ENCODE results near the gene UPP2. TPM values are rescaled to one million over a fixed set of nuclear protein-coding genes. Genes with fewer than 3 reads are reported as not detected.

Gene UPP2
- total RNA-seq, 1 donor from 2014 or later: not detected

DNA sequence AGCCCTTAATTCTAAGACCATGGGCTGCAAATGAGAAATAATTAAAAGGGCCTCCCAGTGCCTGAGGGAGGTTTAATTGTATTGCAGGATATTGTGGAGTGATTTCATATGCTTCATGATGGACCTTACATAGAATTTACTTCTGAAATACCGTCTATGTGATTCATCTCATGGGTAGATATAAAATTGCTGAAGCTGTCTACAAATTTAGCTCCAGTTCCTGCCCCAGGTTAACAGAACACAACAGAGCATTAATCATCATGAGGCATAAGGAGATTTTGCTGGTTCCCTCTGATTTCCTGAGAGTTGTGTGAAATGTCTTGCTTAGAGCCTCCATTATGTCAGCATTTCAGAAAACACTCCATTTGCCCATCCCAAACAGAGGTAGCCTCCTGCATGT is 770 bp downstream of the UPP2 start:
- intact Hi-C loops (cut with DNase I): no loop called here
- no peak for ATAC-seq

DNA sequence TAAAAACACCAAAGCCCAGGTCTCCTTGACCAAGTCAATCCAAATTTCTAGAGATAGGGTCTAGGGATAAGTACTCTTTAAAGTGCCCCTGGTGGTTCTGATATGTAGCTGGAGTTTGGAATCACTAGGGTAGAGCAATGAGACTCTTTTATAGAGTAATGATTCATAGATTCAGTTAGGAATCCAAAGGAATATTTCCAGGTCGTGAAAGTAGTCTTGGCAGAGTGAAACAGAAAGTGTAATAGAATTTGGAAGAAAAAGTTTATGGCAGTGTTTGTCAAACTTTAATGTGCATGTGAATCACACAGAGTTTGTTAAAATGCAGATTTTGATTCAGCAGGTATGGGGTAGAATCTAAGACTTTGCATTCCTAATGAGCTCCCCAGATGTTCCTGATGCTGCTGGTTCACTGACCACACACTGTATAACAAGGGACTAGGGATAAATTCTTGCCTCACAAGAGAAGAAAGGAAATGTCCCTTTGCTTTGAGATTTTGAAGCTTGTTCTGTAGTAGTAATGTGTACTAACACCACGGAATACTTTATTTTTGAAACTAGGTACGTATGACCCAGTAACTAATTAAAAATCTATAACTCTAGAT is 1.8 kb downstream of the UPP2 start:
- intact Hi-C loops (cut with DNase I): no loop called here
- DNase-seq (ENCODE audit: missing footprints) (no peak), ATAC-seq (no peak)

More for the DNA sequence above, 770 bp downstream of the UPP2 start:
- DNase-seq (ENCODE audit: missing footprints): no peak

DNA sequence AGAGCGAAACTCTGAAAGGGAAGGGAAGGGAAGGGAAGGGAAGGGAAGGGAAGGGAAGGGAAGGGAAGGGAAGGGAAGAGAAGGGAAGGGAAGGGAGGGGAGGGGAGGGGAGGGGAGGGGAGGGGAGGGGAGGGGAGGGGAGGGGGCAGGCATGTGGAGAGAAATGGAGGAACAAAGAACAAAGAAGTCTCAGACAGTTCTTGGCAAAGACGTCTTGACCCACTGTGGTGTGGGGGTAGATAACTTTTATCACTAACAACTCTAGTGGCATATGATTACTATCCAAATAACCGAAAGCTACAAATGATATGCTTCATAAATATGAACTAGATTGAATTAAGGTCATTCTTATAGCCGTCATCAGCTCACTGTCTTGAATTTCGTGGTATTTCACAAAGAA is 3.2 kb downstream of the UPP2 start:
- intact Hi-C loops (cut with DNase I): no loop called here
- DNase-seq (ENCODE audit: missing footprints) (no peak), ATAC-seq (no peak)

DNA sequence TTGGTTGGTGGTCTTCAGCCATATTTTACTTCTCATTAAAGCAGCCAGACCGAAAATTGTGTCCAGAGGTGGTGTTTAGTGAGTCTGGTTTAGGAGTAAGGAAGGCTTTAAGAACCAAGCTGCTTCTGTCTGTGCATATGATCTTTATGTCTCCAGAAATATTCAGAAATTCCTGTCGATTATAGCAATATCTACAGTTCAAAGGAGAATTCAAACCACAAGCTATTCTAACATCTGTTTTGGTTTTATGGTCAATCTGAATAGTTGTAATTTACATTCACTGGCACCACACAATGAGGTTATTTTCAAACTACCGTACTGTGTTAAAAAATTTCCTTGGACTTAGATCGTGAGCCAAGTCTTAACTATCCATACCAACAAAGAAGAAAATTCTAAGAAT is 11.3 kb downstream of the UPP2 start:
- intact Hi-C loops (cut with DNase I): no loop called here
- no peak for ATAC-seq
- DNase-seq (ENCODE audit: missing footprints): no peak

DNA sequence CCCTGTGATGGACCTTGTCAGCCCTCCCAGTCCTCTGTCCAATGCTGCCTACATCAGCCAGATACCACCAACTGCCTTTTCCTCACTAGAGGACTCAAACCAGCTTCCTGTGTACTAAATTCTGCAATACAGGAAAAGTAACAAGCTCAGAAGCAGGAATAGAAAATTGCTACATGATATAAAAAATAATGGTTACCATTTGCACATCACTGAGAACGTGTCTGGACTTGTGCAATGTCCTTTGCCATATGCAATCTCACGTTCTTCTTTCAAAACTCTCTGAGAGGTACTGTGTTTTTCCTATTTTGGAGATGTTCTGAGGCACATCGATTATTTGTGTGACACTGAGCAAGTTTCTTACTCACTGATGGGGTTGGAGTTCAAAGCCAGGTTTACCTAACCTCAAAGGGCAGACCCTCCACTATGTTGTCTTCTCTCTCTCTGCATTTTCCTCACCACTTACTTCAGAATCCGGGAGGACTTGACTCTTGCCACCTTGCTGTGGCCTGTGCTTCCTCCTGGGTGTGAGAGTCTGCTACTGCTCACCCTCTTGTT is 12.1 kb downstream of the UPP2 start:
- no peak for ATAC-seq
- peak; percentile 58 for DNase-seq (ENCODE audit: missing footprints)
- intact Hi-C loops (cut with DNase I): no loop called here

DNA sequence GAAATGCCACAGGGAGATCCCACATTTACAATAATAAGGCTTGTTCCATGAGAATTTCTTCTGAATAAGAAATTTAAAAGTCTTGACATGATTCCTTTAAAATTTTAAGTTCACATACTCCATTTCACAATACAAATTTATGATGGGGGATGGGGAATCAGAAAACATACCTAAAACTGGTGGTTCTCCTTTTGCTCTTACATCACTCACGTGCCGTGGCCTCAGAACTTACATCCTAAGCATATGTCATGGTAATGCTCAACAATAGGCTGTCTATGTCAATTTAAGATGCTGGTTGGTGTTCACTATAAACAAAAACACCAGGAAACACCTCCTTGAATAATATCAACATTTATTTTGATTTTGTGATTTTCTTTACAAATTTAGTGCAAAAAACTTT is 12.8 kb downstream of the UPP2 start:
- no peak for ATAC-seq
- no peak for DNase-seq (ENCODE audit: missing footprints)
- intact Hi-C loops (cut with DNase I): no loop called here

DNA sequence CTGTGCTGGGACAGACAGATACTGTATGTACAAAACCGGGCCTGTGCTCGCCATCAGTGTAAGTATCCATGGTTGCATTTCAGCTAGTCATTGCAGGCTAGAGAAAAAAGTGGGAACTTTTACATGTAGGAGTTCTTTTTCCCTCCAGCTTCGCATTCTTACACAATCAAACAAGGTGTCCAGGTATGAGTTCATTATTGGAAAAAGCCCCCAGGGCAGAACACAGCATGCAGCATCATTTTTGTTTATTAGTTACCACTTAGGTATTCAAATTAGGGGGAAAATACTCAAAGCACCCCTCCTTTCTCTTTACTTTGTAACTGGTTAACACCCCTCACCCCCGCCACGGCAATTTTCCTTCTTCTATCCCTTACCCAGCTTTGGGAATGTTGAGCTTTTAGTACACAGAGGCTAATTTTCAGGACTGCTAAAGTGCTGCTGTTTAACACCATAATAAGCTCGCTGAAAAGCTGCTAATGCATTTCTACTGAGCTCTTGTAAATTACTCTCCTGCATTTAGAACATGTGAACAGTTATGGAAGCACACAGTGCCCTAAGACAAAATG is 13.6 kb downstream of the UPP2 start:
- intact Hi-C loops (cut with DNase I): no loop called here
- DNase-seq (ENCODE audit: missing footprints): no peak
- no peak for ATAC-seq

DNA sequence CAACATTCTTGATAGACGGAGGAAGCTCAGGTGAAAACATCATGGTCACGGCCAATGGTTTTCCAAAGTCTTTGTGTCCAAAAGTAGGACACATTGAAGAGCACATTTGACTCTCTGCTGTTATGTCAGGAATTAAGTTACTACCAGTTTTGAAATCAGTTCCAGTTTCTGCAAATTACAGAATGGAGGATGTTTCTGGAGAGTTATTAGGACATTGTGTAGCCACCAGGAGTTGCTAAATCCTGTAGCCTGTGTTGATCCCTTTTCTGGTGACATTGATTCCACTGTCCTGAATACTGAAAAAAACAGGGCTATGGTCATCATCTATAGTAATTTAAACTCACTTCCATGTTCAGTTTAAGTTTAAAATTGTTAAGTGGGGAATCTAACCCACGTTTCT is 15.3 kb downstream of the UPP2 start:
- ATAC-seq (no peak), DNase-seq (ENCODE audit: missing footprints) (no peak)
- intact Hi-C loops (cut with DNase I): no loop called here

DNA sequence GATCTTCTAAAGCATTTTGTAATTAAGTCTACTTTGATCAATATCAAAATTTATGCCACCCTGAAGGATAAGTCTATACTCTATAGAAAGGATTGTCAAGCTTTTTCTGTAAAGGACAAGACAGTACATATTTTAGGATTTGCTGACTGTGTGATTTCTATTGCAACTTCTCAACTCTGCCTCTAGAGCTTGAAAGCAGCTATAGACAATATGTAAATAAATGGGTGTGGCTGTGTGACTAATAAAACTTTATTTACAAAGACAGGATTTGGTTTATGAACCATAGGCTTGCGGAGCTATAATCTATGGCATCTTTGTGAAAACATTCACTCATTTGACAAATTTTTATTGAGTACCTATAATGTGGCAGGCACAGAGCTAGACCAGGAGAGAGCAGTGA is 18.4 kb downstream of the UPP2 start:
- intact Hi-C loops (cut with DNase I): no loop called here
- no peak for DNase-seq (ENCODE audit: missing footprints)
- no peak for ATAC-seq

DNA sequence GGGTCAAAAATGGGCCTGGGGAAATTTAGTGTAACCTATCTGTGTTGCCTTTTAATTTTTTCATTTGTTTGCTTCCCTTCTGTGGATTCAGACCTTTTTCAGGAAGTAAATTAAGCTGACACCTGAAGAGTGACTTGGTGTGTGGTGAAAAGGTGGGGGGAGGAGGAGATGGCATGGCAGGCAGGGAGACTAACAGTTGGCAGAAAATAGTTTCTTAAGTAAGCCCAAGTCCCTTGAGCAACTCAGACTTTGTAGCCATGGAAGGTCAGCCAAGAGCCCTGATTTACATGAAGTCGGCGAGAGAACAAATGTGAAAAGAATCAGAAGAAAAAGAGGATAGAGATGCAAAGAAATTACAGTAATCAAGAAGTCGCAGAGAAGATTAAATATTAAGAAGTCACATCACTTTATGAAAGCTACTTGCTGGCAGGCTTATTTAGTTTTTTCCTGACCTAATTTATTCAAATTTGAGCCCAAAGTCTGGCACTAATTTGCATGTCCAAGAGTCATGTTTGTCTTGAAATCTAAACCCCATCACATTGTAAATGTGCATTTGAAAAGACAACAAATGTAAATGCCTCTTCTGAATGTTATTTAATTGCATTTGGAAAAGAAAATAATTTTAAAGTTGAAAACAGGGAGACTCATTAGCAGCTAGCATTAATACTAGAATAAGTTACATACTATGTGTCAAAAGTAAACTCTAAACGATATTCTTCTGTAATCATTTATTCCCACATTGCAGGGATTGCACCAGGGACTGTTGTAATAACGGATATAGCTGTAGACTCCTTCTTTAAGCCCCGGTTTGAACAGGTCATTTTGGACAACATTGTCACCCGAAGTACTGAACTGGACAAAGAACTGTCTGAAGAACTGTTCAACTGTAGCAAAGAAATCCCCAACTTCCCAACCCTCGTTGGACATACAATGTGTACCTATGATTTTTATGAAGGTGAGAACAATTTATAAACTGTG is 19.3 kb downstream of the UPP2 start:
- intact Hi-C loops (cut with DNase I): no loop called here
- ATAC-seq (no peak), DNase-seq (ENCODE audit: missing footprints) (no peak)

DNA sequence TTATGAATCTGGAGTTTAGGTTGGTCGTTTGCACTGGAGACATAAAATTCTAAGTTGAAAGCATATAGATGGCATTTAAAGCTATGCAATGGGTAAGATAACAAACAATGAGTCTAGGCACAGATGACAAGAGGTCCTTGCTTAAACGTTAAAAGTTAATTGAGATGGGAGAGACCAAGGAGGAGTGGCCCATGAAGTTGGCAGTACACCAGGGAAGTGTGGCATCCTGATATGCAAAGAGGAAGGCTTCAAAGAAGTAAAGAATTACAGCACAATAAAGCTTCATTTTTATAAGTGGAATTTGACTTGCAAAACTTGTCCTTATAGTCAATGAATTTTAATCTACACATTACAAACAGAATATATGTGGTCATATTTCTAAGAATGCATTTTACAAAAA is 23.2 kb downstream of the UPP2 start:
- DNase-seq (ENCODE audit: missing footprints): no peak
- intact Hi-C loops (cut with DNase I): no loop called here

DNA sequence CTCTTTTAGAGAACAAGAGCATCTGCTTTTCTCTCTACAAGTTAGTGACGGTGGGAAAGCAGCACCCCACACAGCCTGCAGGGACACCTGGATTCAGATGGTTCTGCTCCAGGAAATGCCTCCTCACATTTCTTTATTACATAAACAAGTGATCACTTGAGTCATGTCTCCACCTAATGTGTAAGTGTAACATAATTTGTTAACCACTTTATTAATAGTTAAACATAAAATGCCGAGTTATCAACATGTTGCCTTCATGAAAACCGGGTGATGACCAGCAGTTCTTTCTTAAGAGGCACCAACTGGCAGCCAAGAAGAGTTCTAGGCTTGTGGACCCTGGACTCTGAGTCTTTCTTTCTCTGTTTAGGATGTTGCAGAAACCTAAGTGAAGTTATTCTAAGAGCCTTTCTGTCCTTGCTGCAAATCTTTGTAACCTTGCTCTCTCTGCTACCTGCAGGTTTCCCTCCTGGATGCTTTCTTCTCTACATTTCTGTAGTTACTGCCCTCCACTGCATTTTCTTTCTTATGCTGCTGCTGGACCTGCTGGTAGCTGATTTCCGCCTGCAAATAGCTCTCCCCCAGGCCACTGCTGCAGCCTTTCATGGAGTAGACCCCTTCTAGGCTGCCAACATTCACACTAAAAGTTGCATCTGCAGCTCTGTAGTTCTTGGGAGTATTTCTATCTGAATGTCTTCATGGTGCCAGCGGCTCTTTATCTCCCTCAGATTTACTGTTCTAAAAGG is 24.3 kb downstream of the UPP2 start:
- intact Hi-C loops (cut with DNase I): no loop called here
- no peak for DNase-seq (ENCODE audit: missing footprints)
- ATAC-seq: no peak

More for the DNA sequence above, 23.2 kb downstream of the UPP2 start:
- no peak for ATAC-seq

DNA sequence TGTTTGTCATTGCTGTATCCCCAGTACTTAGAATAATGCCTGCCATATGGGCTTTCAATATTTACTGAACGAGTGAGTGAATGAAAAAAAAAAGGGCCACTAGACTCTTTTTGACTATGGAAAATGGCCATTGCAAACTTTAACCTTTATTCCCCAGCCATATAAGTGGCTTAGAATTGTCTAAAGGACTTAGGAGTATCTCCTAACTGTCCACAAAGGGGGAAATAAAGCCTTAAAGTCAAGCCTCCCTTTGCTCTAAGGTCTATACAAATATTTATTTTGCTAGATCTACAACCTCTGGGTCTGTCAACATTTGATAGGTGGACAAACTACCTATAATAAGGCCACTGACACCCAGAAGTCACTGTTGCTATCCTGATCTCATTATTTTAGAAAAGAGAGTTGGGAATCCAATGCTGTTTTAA is 25.7 kb downstream of the UPP2 start:
- intact Hi-C loops (cut with DNase I): no loop called here
- ATAC-seq (no peak), DNase-seq (ENCODE audit: missing footprints) (no peak)

DNA sequence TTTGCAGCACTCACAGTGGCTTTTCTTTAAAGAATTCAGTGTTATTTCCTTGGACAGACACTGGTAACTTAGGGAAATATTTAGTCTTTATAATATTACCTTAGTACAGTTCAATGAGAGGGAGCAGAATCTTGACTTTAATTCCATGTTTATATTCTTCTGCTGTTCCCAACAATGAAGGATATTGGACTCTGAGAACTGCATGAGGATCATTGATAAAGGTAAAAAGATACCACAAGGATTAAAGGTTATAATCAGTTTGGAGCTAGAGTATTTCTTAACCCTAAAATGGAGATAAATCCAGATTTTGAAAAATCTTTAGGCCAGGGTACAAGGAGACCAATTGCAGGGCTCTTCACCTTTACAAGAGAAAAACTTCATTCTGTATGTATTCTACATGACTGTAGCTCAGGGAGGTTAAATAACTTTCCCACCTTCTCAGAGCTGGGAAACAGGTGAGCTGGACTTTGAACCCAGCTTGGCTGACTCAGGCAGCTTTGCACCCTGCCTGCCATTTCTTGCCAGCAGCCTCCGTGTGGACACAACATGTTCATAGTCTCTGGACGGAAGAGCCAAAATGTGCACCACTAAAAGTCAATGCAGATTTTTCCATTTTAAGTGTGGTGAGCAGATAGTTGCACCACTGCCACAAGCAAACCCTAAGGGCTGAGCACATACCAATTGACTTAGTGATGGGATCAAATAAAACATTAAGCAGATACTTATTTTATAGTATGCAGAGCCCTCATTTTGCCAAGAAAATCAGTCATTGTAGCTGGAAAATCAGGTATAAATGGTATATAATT is 26.7 kb downstream of the UPP2 start:
- DNase-seq (ENCODE audit: missing footprints) (no peak), ATAC-seq (no peak)
- intact Hi-C loops (cut with DNase I): no loop called here

DNA sequence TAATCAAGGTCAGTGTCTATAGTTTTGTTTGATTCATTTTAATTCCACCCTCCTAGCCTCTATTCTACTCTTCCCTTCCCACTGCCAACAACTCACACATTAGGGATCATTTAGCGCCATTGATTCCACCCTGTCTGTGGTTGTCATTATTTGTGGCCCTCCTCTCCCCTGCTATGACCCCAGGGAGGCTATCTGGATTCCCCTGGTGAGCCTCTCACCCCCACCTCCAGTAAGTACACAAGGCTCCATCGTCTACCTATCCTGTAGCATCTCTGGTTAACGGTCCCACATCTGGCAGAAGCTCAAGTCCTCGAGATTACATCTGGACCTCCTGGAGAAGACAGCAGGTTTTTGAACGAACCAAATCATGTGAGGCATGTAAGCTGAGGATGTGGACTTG is 27.4 kb downstream of the UPP2 start:
- no peak for ATAC-seq
- no peak for DNase-seq (ENCODE audit: missing footprints)
- intact Hi-C loops (cut with DNase I): no loop called here

DNA sequence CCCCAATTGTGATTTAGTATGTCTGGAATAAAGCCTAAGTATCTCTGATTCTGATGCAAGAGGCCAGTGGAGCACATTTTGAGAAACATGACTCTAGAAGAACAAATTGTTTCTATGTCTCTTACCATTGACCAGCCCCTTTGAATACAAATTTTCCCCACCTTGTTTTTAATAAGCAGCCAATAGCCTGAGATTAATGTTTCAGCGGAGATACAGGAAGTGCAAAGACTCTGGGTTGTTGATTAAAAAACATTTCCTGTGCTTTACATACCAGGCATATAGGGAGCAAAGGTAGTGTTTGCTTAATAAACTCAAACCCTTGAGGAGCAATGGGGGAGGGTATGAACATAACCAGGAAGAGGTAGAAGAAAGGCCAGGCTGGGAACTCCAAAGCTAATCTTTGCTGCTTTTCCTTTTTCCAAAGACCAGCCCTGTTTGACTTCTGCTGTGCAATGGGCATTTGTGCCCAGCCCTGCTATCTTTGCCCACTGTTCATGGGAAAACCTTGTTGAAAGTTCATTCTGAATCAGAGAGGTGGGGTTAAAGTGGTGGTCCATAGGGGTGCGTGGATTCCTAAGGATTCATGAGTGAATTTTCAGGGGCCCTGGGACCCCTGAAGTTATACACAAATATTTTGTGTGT is 29.3 kb downstream of the UPP2 start:
- DNase-seq (ENCODE audit: missing footprints) (no peak), ATAC-seq (no peak)
- intact Hi-C loops (cut with DNase I): no loop called here

DNA sequence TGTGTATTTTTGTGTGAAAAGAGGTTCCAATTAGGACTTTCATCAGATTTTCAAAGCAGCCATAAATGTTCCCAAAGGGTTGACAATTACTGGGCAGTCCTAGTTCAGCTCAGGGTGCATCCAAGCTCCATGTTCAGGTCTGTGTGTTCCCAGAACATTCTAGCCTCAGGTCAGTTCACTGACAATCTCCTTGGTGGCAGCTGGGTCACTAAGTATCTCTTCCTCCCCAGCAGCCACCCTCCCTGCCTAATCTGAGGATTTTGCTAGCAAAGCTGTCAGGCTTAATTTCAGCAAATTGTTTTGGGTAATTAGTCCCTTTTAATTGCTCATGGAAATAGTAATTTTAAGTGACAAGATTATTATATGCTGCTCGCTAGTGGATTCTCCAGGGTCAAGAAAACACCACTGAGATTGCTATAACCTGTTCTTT is 29.8 kb downstream of the UPP2 start:
- intact Hi-C loops (cut with DNase I): no loop called here
- DNase-seq (ENCODE audit: missing footprints) (no peak), ATAC-seq (no peak)
